ENCODE measurements around the gene SKOR1. TPM values are rescaled to one million over a fixed set of nuclear protein-coding genes. Genes with fewer than 3 reads are reported as not detected.

Gene SKOR1
- total and polyA plus RNA-seq, 12 donors, result 0.07 to 0.40 (median 0.15) TPM

DNA sequence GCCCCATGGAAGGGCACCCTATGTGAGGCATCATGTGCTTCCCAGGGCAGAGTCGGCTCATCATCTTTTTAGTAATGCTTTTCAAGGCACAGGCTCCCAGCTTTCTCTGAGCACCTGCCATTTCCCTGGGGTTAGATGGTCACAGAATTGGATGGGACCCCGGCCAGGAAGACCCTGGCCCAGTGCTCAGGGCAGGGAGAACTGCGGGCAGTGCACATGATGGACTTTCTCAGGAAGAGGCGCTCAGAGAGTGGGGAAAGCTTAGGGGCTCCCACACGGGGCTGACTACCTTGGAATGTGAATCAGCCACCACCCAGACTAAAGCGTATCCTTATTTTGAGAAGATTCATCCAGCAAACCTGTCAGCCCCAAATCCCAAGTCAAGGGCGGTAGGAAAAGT lies 16.5 kb upstream of the SKOR1 start:
- intact Hi-C loops (cut with DNase I), result no loop called here
- TF ChIP-seq, protein P1, sequence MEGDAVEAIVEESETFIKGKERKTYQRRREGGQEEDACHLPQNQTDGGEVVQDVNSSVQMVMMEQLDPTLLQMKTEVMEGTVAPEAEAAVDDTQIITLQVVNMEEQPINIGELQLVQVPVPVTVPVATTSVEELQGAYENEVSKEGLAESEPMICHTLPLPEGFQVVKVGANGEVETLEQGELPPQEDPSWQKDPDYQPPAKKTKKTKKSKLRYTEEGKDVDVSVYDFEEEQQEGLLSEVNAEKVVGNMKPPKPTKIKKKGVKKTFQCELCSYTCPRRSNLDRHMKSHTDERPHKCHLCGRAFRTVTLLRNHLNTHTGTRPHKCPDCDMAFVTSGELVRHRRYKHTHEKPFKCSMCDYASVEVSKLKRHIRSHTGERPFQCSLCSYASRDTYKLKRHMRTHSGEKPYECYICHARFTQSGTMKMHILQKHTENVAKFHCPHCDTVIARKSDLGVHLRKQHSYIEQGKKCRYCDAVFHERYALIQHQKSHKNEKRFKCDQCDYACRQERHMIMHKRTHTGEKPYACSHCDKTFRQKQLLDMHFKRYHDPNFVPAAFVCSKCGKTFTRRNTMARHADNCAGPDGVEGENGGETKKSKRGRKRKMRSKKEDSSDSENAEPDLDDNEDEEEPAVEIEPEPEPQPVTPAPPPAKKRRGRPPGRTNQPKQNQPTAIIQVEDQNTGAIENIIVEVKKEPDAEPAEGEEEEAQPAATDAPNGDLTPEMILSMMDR (IDR thresholded peaks at IDR 0.05), result no peak
- Histone ChIP-seq H3K36me3 (peaks cover 0 to 24% (median 0%) of the 10 kb centered on the region in 9 donors), H3K27ac (no peak overlapping the region), H3K4me1 (peaks cover 0 to 12% (median 0%) of the 10 kb centered on the region in 9 donors), H3K9me3 (no peaks in the 10 kb centered on the region), H3K27me3 (no peaks in the 10 kb centered on the region), H3K4me3 (no peak overlapping the region)
- DNase-seq, result no peak
- no peak for ATAC-seq
- WGBS, 2 donors, result 95 to 97% methylated on average over 7 of the region's 7 CpGs

DNA sequence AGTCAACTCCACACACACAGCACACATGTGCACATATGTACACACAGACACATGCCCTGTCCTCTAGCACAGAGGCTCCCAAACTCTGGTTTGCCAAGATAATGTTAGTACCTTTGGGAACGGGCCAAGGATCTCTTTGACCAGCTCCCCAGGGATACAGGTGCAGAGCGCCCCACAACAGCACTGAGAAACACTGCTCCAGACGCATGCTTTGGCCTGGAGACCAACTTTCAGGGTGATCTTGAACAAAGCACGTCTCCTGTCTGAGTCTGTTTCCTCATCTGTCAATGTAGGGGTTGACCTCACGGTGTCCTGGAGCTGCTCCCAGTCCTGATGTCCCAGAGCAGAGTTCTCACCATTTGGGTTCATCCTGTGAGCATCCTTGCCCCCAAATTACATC lies 15.9 kb upstream of the SKOR1 start:
- H3K36me3 ChIP-seq, result peaks cover 0 to 24% (median 0%) of the 10 kb centered on the region in 9 donors
- peaks cover 0 to 8% (median 0%) of the 10 kb centered on the region in 9 donors for H3K4me1 ChIP-seq
- H3K4me3 ChIP-seq, result no peak overlapping the region
- intact Hi-C loops (cut with DNase I), result no loop called here
- TF ChIP-seq, protein P1 (IDR thresholded peaks at IDR 0.05), result no peak
- WGBS, 2 donors, result 93 to 95% methylated on average over 5 of the region's 5 CpGs
- ATAC-seq (no peak), DNase-seq (no peak)
- no peaks in the 10 kb centered on the region for H3K9me3 ChIP-seq
- H3K27me3 ChIP-seq, result no peaks in the 10 kb centered on the region
- no peak overlapping the region for H3K27ac ChIP-seq

DNA sequence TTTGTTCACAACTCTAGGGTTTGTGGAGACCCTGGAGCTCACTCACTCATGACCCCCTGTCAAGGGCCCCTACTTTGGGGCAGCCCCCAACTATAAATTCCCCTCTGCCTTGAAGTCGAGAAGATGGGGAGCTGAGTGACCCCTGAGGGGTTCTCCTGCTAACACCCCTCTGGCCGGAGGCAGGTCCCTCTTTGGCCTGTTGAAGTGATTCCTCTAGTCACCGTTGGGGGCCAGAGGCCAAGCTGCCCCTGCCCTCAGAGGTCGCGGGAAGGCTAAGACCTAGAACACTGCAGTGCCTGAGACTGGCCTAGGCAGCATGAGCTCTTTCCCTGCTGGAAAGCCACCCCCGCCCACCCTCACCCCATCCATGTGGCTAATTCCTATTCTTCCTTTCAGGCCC lies 15.4 kb upstream of the SKOR1 start:
- Histone ChIP-seq H3K27me3 (peaks cover 0 to under 1% (median 0%) of the 10 kb centered on the region in 7 donors), H3K36me3 (peaks cover 0 to 24% (median 0%) of the 10 kb centered on the region in 9 donors), H3K27ac (no peak overlapping the region), H3K4me3 (no peak overlapping the region), H3K4me1 (peaks cover 0 to 4% (median 0%) of the 10 kb centered on the region in 9 donors), H3K9me3 (peaks cover 0 to 1% (median 0%) of the 10 kb centered on the region in 11 donors)
- WGBS, 2 donors, result 84 to 95% methylated on average over 6 of the region's 6 CpGs
- DNase-seq, result no peak
- intact Hi-C loops (cut with DNase I), result no loop called here
- TF ChIP-seq, protein P1 (IDR thresholded peaks at IDR 0.05), result no peak
- no peak for ATAC-seq

DNA sequence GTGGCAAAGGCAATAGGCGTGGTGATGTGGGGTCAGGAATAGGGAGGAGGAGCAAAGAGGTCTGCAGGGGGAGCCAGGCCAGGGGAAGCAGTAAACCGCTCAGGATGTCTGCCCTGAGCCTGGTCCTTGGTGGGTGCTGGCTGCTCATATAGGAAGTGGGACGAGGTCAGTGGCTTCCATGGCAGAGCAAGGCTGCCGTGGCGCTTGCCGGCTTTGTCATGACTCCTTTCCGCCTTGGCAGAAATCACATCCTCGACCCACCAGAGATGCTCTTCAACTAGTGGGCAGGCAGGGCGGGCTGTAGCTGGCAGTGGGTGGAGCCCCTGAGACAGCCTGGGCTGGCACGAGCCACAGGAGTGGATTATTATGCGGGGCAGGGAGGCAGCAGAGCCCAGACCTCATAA lies 13.1 kb upstream of the SKOR1 start:
- WGBS, 2 donors, result 76 to 78% methylated on average over 11 of the region's 11 CpGs
- DNase-seq (no peak), ATAC-seq (no peak)
- Histone ChIP-seq H3K27me3 (peaks cover 0 to 23% (median 16%) of the 10 kb centered on the region in 7 donors), H3K4me1 (no peaks in the 10 kb centered on the region), H3K9me3 (peaks cover 0 to 20% (median 7%) of the 10 kb centered on the region in 11 donors), H3K27ac (no peak overlapping the region), H3K36me3 (peaks cover 0 to 13% (median 0%) of the 10 kb centered on the region in 9 donors), H3K4me3 (no peak overlapping the region)
- TF ChIP-seq, protein P1 (IDR thresholded peaks at IDR 0.05), result no peak
- intact Hi-C loops (cut with DNase I), result no loop called here

All from heart right ventricle (tissue), 16 donors.